Measurements from ENCODE around the gene RDH5.

DNA sequence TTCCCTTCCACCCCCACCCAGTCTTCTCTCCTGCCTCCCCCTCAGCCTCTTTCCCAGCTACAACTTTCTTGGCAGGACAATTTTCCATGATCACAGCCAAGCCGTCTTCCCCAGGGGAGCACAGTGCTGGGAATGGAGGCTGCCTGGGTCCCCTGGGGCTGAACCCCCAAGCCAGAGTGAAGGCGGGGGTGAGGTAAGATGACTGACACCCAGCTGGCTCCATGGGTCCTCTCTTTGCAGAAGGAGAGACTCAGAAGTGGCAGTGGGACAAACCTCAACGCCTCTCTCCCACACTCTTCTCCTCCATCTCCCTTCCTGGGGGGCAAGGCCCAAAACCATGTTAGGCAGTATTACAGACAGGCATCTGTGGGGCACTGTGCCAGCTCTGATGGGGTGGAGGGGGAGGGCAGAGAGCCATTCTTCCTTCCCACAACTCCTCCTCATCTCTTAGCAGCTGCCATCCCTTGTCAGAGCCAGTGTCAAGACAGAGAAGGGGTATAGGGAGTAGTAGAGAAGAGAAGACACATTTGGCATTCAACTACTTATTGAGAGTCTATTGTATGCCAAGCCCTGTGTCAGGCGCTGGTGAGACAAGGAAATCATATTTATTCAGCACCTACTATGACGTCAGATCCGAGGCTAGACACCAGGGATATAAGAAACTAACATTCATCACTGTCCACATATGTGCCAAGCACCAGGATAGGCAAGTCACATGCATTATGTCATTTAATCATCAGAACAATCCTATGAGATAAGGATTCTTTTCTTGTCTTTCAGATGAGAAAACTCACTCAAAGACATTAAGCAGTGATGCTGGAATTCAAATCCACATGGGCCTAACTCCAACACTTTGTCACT, 16.1 kb upstream of the RDH5 start:
- TF ChIP-seq, protein P1, sequence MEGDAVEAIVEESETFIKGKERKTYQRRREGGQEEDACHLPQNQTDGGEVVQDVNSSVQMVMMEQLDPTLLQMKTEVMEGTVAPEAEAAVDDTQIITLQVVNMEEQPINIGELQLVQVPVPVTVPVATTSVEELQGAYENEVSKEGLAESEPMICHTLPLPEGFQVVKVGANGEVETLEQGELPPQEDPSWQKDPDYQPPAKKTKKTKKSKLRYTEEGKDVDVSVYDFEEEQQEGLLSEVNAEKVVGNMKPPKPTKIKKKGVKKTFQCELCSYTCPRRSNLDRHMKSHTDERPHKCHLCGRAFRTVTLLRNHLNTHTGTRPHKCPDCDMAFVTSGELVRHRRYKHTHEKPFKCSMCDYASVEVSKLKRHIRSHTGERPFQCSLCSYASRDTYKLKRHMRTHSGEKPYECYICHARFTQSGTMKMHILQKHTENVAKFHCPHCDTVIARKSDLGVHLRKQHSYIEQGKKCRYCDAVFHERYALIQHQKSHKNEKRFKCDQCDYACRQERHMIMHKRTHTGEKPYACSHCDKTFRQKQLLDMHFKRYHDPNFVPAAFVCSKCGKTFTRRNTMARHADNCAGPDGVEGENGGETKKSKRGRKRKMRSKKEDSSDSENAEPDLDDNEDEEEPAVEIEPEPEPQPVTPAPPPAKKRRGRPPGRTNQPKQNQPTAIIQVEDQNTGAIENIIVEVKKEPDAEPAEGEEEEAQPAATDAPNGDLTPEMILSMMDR (IDR thresholded peaks at IDR 0.05) = no peak
- TF ChIP-seq POLR2A (IDR thresholded peaks at IDR 0.05) = no peak
- TF ChIP-seq POLR2AphosphoS5 (IDR thresholded peaks at IDR 0.05; ENCODE audit: insufficient read depth in 1 of 2, low read depth in 1 of 2) = peak in 1 of 2 donors; percentile 53

All from vagina (tissue), 2 donors.